HG03060 (cell line): ENCODE measurements around the gene ACSF3.

Experiments used
- ATAC-seq: cut with Tn5 transposase; IDR thresholded peaks from one replicate; pipeline ENCODE4 v1.9.1; 2021; ENCODE audit warnings: low read depth, moderate number of reproducible peaks; ENCODE audit not compliant: unreplicated experiment

Gene ACSF3

GRCh38 chr16:89140981-89141883 lies 47.6 kb downstream of the ACSF3 start:
- no peak for ATAC-seq

GRCh38 chr16:89141884-89142267 lies 48.2 kb downstream of the ACSF3 start:
- ATAC-seq = no peak

GRCh38 chr16:89142474-89143195 lies 49.0 kb downstream of the ACSF3 start:
- ATAC-seq = no peak

- no peak for ATAC-seq
Observed at GRCh38 chr16:89143201-89143741, 49.6 kb downstream of the ACSF3 start.

- ATAC-seq = no peak
Observed at GRCh38 chr16:89143911-89144675, 50.4 kb downstream of the ACSF3 start.

GRCh38 chr16:89144681-89145080 lies 51.0 kb downstream of the ACSF3 start:
- ATAC-seq = no peak

GRCh38 chr16:89145406-89146161 lies 51.9 kb downstream of the ACSF3 start:
- no peak for ATAC-seq

GRCh38 chr16:89146211-89147005 lies 52.8 kb downstream of the ACSF3 start:
- ATAC-seq = no peak

- ATAC-seq = no peak
Observed at GRCh38 chr16:89147085-89147817, 53.6 kb downstream of the ACSF3 start.

GRCh38 chr16:89149386-89149785 lies 55.7 kb downstream of the ACSF3 start:
- no peak for ATAC-seq

GRCh38 chr16:89150090-89150835 lies 56.6 kb downstream of the ACSF3 start:
- no peak for ATAC-seq

- ATAC-seq = no peak
Observed at GRCh38 chr16:89150981-89151380, 57.3 kb downstream of the ACSF3 start.

- ATAC-seq = no peak
Observed at GRCh38 chr16:89152831-89153700, 59.4 kb downstream of the ACSF3 start.

GRCh38 chr16:89153848-89154271 lies 60.2 kb downstream of the ACSF3 start:
- ATAC-seq = no peak

GRCh38 chr16:89154390-89155183 lies 60.9 kb downstream of the ACSF3 start:
- ATAC-seq = no peak

GRCh38 chr16:89155184-89155679 lies 61.6 kb downstream of the ACSF3 start:
- ATAC-seq = no peak
